Smooth muscle cell (in vitro differentiated cells): ENCODE results near the gene FRAS1. TPM values are rescaled to one million over a fixed set of nuclear protein-coding genes. Genes with fewer than 3 reads are reported as not detected.

Experiments
- DNase-seq: peaks from one replicate; lab custom pipeline; 2025; ENCODE audit not compliant: unreplicated experiment; lab: John Stamatoyannopoulos, UW
- H2AFZ ChIP-seq: fragments of 200-600 bp; sonication (generic); 2 replicates; pipeline ENCODE4 v1.6.0; 2016; ENCODE audit warnings: antibody characterized with exemption, low read depth, mild to moderate bottlenecking
- H3F3A ChIP-seq: fragments of 200-600 bp; sonication (generic); 2 replicates; pipeline ENCODE4 v1.6.0; 2017; ENCODE audit warnings: antibody characterized with exemption, low read depth
- H3K27ac ChIP-seq: fragments of 200-600 bp; sonication (generic); 2 replicates; pipeline ENCODE4 v1.5.1; 2016; ENCODE audit warnings: low read depth, mild to moderate bottlenecking
- H3K27me3 ChIP-seq: fragments of 200-600 bp; sonication (generic); 2 replicates; pipeline ENCODE4 v1.6.1; 2016; ENCODE audit warnings: low read depth, mild to moderate bottlenecking
- H3K36me3 ChIP-seq: fragments of 200-600 bp; sonication (generic); 2 replicates; pipeline ENCODE4 v1.5.1; 2016; ENCODE audit warnings: low read depth
- H3K4me1 ChIP-seq: fragments of 200-600 bp; sonication (generic); 2 replicates; pipeline ENCODE4 v1.5.1; 2016; ENCODE audit warnings: low read depth
- H3K4me2 ChIP-seq: fragments of 200-600 bp; sonication (generic); 2 replicates; pipeline ENCODE4 v1.6.0; 2016; ENCODE audit warnings: mild to moderate bottlenecking
- H3K4me3 ChIP-seq: fragments of 200-600 bp; sonication (generic); 2 replicates; pipeline ENCODE4 v1.5.1; 2016; ENCODE audit warnings: mild to moderate bottlenecking
- H3K79me2 ChIP-seq: fragments of 200-600 bp; sonication (generic); 2 replicates; pipeline ENCODE4 v1.6.0; 2016; ENCODE audit warnings: low read depth, mild to moderate bottlenecking
- H3K9ac ChIP-seq: fragments of 200-600 bp; sonication (generic); 2 replicates; pipeline ENCODE4 v1.6.0; 2016; ENCODE audit warnings: low read depth
- H3K9me3 ChIP-seq: fragments of 200-600 bp; sonication (generic); replicated peaks from 2 replicates; pipeline ENCODE4 v1.5.1; 2016; ENCODE audit warnings: low read depth
- H4K20me1 ChIP-seq: fragments of 200-600 bp; sonication (generic); 2 replicates; pipeline ENCODE4 v1.6.0; 2016; ENCODE audit warnings: low read depth
- CTCF ChIP-seq: fragments of 200-600 bp; sonication (generic); IDR thresholded peaks from 2 replicates; pipeline ENCODE4 v1.5.1; 2017; ENCODE audit warnings: borderline replicate concordance, mild to moderate bottlenecking, antibody characterized with exemption; ENCODE audit not compliant: insufficient read depth, poor library complexity, severe bottlenecking
- WGBS: methylation state at CpG from one replicate; pipeline ENCODE4 v1.1.7; 2016; ENCODE audit warnings: low lambda C conversion rate; 5-methylcytosine and 5-hydroxymethylcytosine counted together
- polyA plus RNA-seq: library from polyadenylated mRNA; unstranded; fragments of >200 nt; fragmentation: Nextera tagmentation; extraction: Ambion mirVana; gene quantifications from 2 replicates; pipeline ENCODE4 v1.2.1, GENCODE V29; 2016
- total RNA-seq: library from RNA; depleted of rRNA; stranded (reverse); fragments of >200 nt; gene quantifications from 2 replicates; pipeline ENCODE4 v1.2.3, GENCODE V29; 2014

Gene FRAS1
- total and polyA plus RNA-seq, 2 experiments from 2014 or later = 0.55 to 8.1 TPM

GRCh38 chr4:78092850-78093249 lies 35.7 kb downstream of the FRAS1 start:
- Histone ChIP-seq H4K20me1 (no peaks in the 10 kb centered on the region), H3K27ac (no peak overlapping the region), H3K9ac (no peak overlapping the region), H3F3A (no peaks in the 10 kb centered on the region), H3K9me3 (no peaks in the 10 kb centered on the region), H3K79me2 (no peaks in the 10 kb centered on the region), H3K4me3 (no peak overlapping the region), H3K4me2 (no peak overlapping the region), H3K36me3 (no peaks in the 10 kb centered on the region), H3K4me1 (peaks cover 9% of the 10 kb centered on the region), H2AFZ (no peak overlapping the region), H3K27me3 (no peaks in the 10 kb centered on the region)
- DNase-seq = no peak
- no peak for TF ChIP-seq CTCF

- Histone ChIP-seq H3K27me3 (no peaks in the 10 kb centered on the region), H3K9ac (no peak overlapping the region), H3K79me2 (no peaks in the 10 kb centered on the region), H3K4me2 (no peak overlapping the region), H3K27ac (no peak overlapping the region), H2AFZ (no peak overlapping the region), H3K4me3 (no peak overlapping the region), H3K9me3 (no peaks in the 10 kb centered on the region), H3K36me3 (no peaks in the 10 kb centered on the region), H3F3A (peaks cover under 1% of the 10 kb centered on the region), H3K4me1 (peaks cover 9% of the 10 kb centered on the region), H4K20me1 (no peaks in the 10 kb centered on the region)
- no peak for DNase-seq
- 80% methylated on average over 2 of the region's 2 CpGs for WGBS
- TF ChIP-seq CTCF = no peak
Measured at GRCh38 chr4:78095081-78095480, 38.0 kb downstream of the FRAS1 start.

GRCh38 chr4:78099058-78099457 lies 41.9 kb downstream of the FRAS1 start:
- no peak overlapping the region for H2AFZ ChIP-seq
- H3K27me3 ChIP-seq = no peaks in the 10 kb centered on the region
- H3K79me2 ChIP-seq = no peaks in the 10 kb centered on the region
- H3K4me2 ChIP-seq = no peak overlapping the region
- WGBS = 83% methylated on average over 3 of the region's 3 CpGs
- no peak for DNase-seq
- peaks cover 3% of the 10 kb centered on the region for H3F3A ChIP-seq
- H4K20me1 ChIP-seq = no peaks in the 10 kb centered on the region
- no peak overlapping the region for H3K4me3 ChIP-seq
- H3K36me3 ChIP-seq = no peaks in the 10 kb centered on the region
- H3K9ac ChIP-seq = no peak overlapping the region
- no peak for TF ChIP-seq CTCF
- no peaks in the 10 kb centered on the region for H3K9me3 ChIP-seq
- H3K4me1 ChIP-seq = no peaks in the 10 kb centered on the region
- H3K27ac ChIP-seq = no peak overlapping the region

GRCh38 chr4:78100060-78100459 lies 42.9 kb downstream of the FRAS1 start:
- Histone ChIP-seq H4K20me1 (no peaks in the 10 kb centered on the region), H3K27me3 (no peaks in the 10 kb centered on the region), H3K4me1 (no peaks in the 10 kb centered on the region), H3K9me3 (no peaks in the 10 kb centered on the region), H3K36me3 (no peaks in the 10 kb centered on the region), H3F3A (peaks cover 3% of the 10 kb centered on the region), H3K79me2 (no peaks in the 10 kb centered on the region), H3K4me2 (no peak overlapping the region), H3K4me3 (no peak overlapping the region), H2AFZ (peak overlapping the region; percentile 39), H3K9ac (no peak overlapping the region), H3K27ac (no peak overlapping the region)
- no peak for TF ChIP-seq CTCF
- no peak for DNase-seq
